Adipocyte (in vitro differentiated cells): Measurements from ENCODE around the gene CDC42BPA.

ENCODE experiments used
- DNase-seq: peaks from one replicate; pipeline ENCODE4 v3.0.0-alpha.2; 2015; ENCODE audit warnings: low read depth
- H3K27me3 ChIP-seq: replicated peaks from 2 replicates; pipeline ENCODE4 v1.7.0; 2013; ENCODE audit warnings: mild to moderate bottlenecking, low read length, moderate library complexity; ENCODE audit not compliant: control insufficient read depth, insufficient read depth
- H3K36me3 ChIP-seq: 2 replicates; pipeline ENCODE4 v1.7.0; 2013; ENCODE audit warnings: low read length, mild to moderate bottlenecking, moderate library complexity; ENCODE audit not compliant: control insufficient read depth, insufficient read depth, severe bottlenecking
- H3K4me1 ChIP-seq: 2 replicates; pipeline ENCODE4 v1.7.0; 2013; ENCODE audit warnings: mild to moderate bottlenecking, low read length, moderate library complexity; ENCODE audit not compliant: control insufficient read depth, insufficient read depth
- H3K4me3 ChIP-seq: 2 replicates; pipeline ENCODE4 v1.7.0; 2013; ENCODE audit warnings: mild to moderate bottlenecking, low read length, moderate library complexity
- H3K9ac ChIP-seq: 2 replicates; pipeline ENCODE4 v1.7.0; 2013; ENCODE audit warnings: mild to moderate bottlenecking, low read length, moderate library complexity
- H3K9me3 ChIP-seq: 2 replicates; pipeline ENCODE4 v1.7.0; 2013; ENCODE audit warnings: mild to moderate bottlenecking, low read length, moderate library complexity; ENCODE audit not compliant: control insufficient read depth

CDC42BPA gene

GRCh38 chr1:226954337-226954736 is 364.0 kb downstream of the CDC42BPA start:
- DNase-seq, result no peak
- H3K4me3 ChIP-seq, result no peak overlapping the region
- peaks cover 14% of the 10 kb centered on the region for H3K4me1 ChIP-seq
- H3K9me3 ChIP-seq, result no peaks in the 10 kb centered on the region
- no peak overlapping the region for H3K9ac ChIP-seq
- no peaks in the 10 kb centered on the region for H3K27me3 ChIP-seq
- no peaks in the 10 kb centered on the region for H3K36me3 ChIP-seq

GRCh38 chr1:226953175-226953800 is 365.0 kb downstream of the CDC42BPA start:
- no peak for DNase-seq

GRCh38 chr1:226952118-226952441 is 366.2 kb downstream of the CDC42BPA start:
- H3K9ac ChIP-seq, result no peak overlapping the region
- H3K9me3 ChIP-seq, result no peaks in the 10 kb centered on the region
- H3K27me3 ChIP-seq, result no peaks in the 10 kb centered on the region
- no peak overlapping the region for H3K4me3 ChIP-seq
- H3K4me1 ChIP-seq, result peaks cover 16% of the 10 kb centered on the region
- no peak for DNase-seq
- H3K36me3 ChIP-seq, result no peaks in the 10 kb centered on the region

More at GRCh38 chr1:226953175-226953800, 365.0 kb downstream of the CDC42BPA start:
- no peak overlapping the region for H3K4me3 ChIP-seq
- no peaks in the 10 kb centered on the region for H3K9me3 ChIP-seq
- H3K27me3 ChIP-seq, result no peaks in the 10 kb centered on the region
- H3K4me1 ChIP-seq, result peaks cover 14% of the 10 kb centered on the region
- no peaks in the 10 kb centered on the region for H3K36me3 ChIP-seq
- no peak overlapping the region for H3K9ac ChIP-seq

GRCh38 chr1:226951286-226952117 is 366.8 kb downstream of the CDC42BPA start:
- no peaks in the 10 kb centered on the region for H3K27me3 ChIP-seq
- H3K9me3 ChIP-seq, result no peaks in the 10 kb centered on the region
- H3K4me3 ChIP-seq, result no peak overlapping the region
- DNase-seq, result no peak
- H3K9ac ChIP-seq, result no peak overlapping the region
- no peaks in the 10 kb centered on the region for H3K36me3 ChIP-seq
- peaks cover 22% of the 10 kb centered on the region for H3K4me1 ChIP-seq

GRCh38 chr1:226950871-226951270 is 367.4 kb downstream of the CDC42BPA start:
- Histone ChIP-seq H3K4me3 (no peak overlapping the region), H3K27me3 (no peaks in the 10 kb centered on the region), H3K36me3 (no peaks in the 10 kb centered on the region), H3K9ac (no peak overlapping the region), H3K9me3 (no peaks in the 10 kb centered on the region), H3K4me1 (peaks cover 24% of the 10 kb centered on the region)
- DNase-seq, result no peak

GRCh38 chr1:226950316-226950715 is 368.0 kb downstream of the CDC42BPA start:
- no peak overlapping the region for H3K4me3 ChIP-seq
- H3K9ac ChIP-seq, result no peak overlapping the region
- no peaks in the 10 kb centered on the region for H3K9me3 ChIP-seq
- no peaks in the 10 kb centered on the region for H3K36me3 ChIP-seq
- peaks cover 30% of the 10 kb centered on the region for H3K4me1 ChIP-seq
- H3K27me3 ChIP-seq, result no peaks in the 10 kb centered on the region
- DNase-seq, result no peak

- Histone ChIP-seq H3K27me3 (no peaks in the 10 kb centered on the region), H3K4me3 (no peak overlapping the region), H3K9ac (no peak overlapping the region), H3K36me3 (no peaks in the 10 kb centered on the region), H3K9me3 (no peaks in the 10 kb centered on the region), H3K4me1 (peaks cover 38% of the 10 kb centered on the region)
- DNase-seq, result no peak
These were observed 368.9 kb downstream of the CDC42BPA start for GRCh38 chr1:226949401-226949800.

- peaks cover 38% of the 10 kb centered on the region for H3K4me1 ChIP-seq
- DNase-seq, result no peak
- no peak overlapping the region for H3K9ac ChIP-seq
- H3K27me3 ChIP-seq, result no peaks in the 10 kb centered on the region
- no peaks in the 10 kb centered on the region for H3K36me3 ChIP-seq
- no peaks in the 10 kb centered on the region for H3K9me3 ChIP-seq
- H3K4me3 ChIP-seq, result no peak overlapping the region
These were observed 369.3 kb downstream of the CDC42BPA start for GRCh38 chr1:226948996-226949395.

GRCh38 chr1:226948480-226948879 is 369.8 kb downstream of the CDC42BPA start:
- no peak overlapping the region for H3K4me3 ChIP-seq
- H3K27me3 ChIP-seq, result no peaks in the 10 kb centered on the region
- no peak for DNase-seq
- no peak overlapping the region for H3K9ac ChIP-seq
- no peaks in the 10 kb centered on the region for H3K36me3 ChIP-seq
- no peaks in the 10 kb centered on the region for H3K9me3 ChIP-seq
- peaks cover 42% of the 10 kb centered on the region for H3K4me1 ChIP-seq

GRCh38 chr1:226948051-226948450 is 370.2 kb downstream of the CDC42BPA start:
- no peaks in the 10 kb centered on the region for H3K27me3 ChIP-seq
- H3K9ac ChIP-seq, result no peak overlapping the region
- peaks cover 46% of the 10 kb centered on the region for H3K4me1 ChIP-seq
- DNase-seq, result no peak
- H3K4me3 ChIP-seq, result no peak overlapping the region
- no peaks in the 10 kb centered on the region for H3K36me3 ChIP-seq
- no peaks in the 10 kb centered on the region for H3K9me3 ChIP-seq

GRCh38 chr1:226946841-226947240 is 371.5 kb downstream of the CDC42BPA start:
- DNase-seq, result no peak
- no peaks in the 10 kb centered on the region for H3K9me3 ChIP-seq
- no peak overlapping the region for H3K9ac ChIP-seq
- peaks cover 55% of the 10 kb centered on the region for H3K4me1 ChIP-seq
- H3K36me3 ChIP-seq, result no peaks in the 10 kb centered on the region
- H3K27me3 ChIP-seq, result no peaks in the 10 kb centered on the region
- no peak overlapping the region for H3K4me3 ChIP-seq
